Stimulated activated naive CD4-positive, alpha-beta T cell treated with Interleukin-2 at 50 U/mL for 16 hours (primary cell): ENCODE results near the gene C5AR2.
"Not testable (repeated sequence)": the region's sequence is repeated elsewhere in the genome, so short reads cannot be mapped to it uniquely, and the experiment has no call there.

Experiments
- DNase-seq: peaks from one replicate; lab custom pipeline; 2025; lab: John Stamatoyannopoulos, UW

Gene C5AR2

GRCh38 chr19:47331931-47332547 is at the start of gene C5AR2:
Gene C5AR2 (plus strand): TSS chr19:47332175. CDS start chr19:47340800, 8,625 bp downstream.
- no peak for DNase-seq

GRCh38 chr19:47283405-47284059 is 48.4 kb upstream of the C5AR2 start:
- no peak for DNase-seq

GRCh38 chr19:47284324-47284899 is 47.6 kb upstream of the C5AR2 start:
- DNase-seq = peak; percentile 11

- peak; percentile 67 for DNase-seq
These were observed 35.9 kb upstream of the C5AR2 start for GRCh38 chr19:47296036-47296435.

GRCh38 chr19:47300867-47301266 is 31.1 kb upstream of the C5AR2 start:
- not testable (repeated sequence) for DNase-seq

- DNase-seq = no peak
These were observed 29.7 kb upstream of the C5AR2 start for GRCh38 chr19:47302249-47302648.

- no peak for DNase-seq
These were observed 28.0 kb upstream of the C5AR2 start for GRCh38 chr19:47303966-47304365.

- DNase-seq = peak; percentile 25
These were observed 26.6 kb upstream of the C5AR2 start for GRCh38 chr19:47305309-47305751.

GRCh38 chr19:47306303-47306702 is 25.7 kb upstream of the C5AR2 start:
- no peak for DNase-seq

GRCh38 chr19:47309038-47309437 is 22.9 kb upstream of the C5AR2 start:
- no peak for DNase-seq

GRCh38 chr19:47309608-47310007 is 22.4 kb upstream of the C5AR2 start, which contains the start of gene C5AR1:
Gene C5AR1 (plus strand): TSS chr19:47309861. CDS start chr19:47309896, 35 bp downstream.
- no peak for DNase-seq

GRCh38 chr19:47310323-47310722 is 21.7 kb upstream of the C5AR2 start:
- no peak for DNase-seq

GRCh38 chr19:47310819-47311218 is 21.2 kb upstream of the C5AR2 start:
- no peak for DNase-seq

GRCh38 chr19:47312366-47313006 is 19.5 kb upstream of the C5AR2 start:
- no peak for DNase-seq

GRCh38 chr19:47313754-47314295 is 18.1 kb upstream of the C5AR2 start:
- DNase-seq = no peak

- DNase-seq = no peak
These were observed 16.7 kb upstream of the C5AR2 start for GRCh38 chr19:47315125-47315821.

GRCh38 chr19:47316513-47316912 is 15.5 kb upstream of the C5AR2 start:
- no peak for DNase-seq

- no peak for DNase-seq
These were observed 11.8 kb upstream of the C5AR2 start for GRCh38 chr19:47319923-47320871.

- DNase-seq = no peak
These were observed 10.3 kb upstream of the C5AR2 start for GRCh38 chr19:47321630-47322029.

GRCh38 chr19:47322058-47322457 is 9.9 kb upstream of the C5AR2 start:
- no peak for DNase-seq

GRCh38 chr19:47323409-47323808 is 8.6 kb upstream of the C5AR2 start:
- no peak for DNase-seq
